KG1 (cell line): ENCODE data around the gene SORCS1.

Experiments
- DNase-seq: peaks from one replicate; lab custom pipeline; 2025; lab: John Stamatoyannopoulos, UW

Gene SORCS1

GRCh38 chr10:106741006-106741530 is 423.4 kb downstream of the SORCS1 start:
- DNase-seq: no peak

GRCh38 chr10:106740071-106740470 is 424.4 kb downstream of the SORCS1 start:
- no peak for DNase-seq

GRCh38 chr10:106734220-106734619 is 430.3 kb downstream of the SORCS1 start:
- DNase-seq: no peak

- DNase-seq: no peak
These were observed 436.3 kb downstream of the SORCS1 start for GRCh38 chr10:106728232-106728631.

- DNase-seq: no peak
These were observed 437.3 kb downstream of the SORCS1 start for GRCh38 chr10:106727170-106727569.

- DNase-seq: no peak
These were observed 442.0 kb downstream of the SORCS1 start for GRCh38 chr10:106722524-106722923.

- no peak for DNase-seq
These were observed 443.8 kb downstream of the SORCS1 start for GRCh38 chr10:106720683-106721082.

GRCh38 chr10:106716381-106716780 is 448.1 kb downstream of the SORCS1 start:
- no peak for DNase-seq

GRCh38 chr10:106714734-106715555 is 449.6 kb downstream of the SORCS1 start:
- DNase-seq: no peak

GRCh38 chr10:106713846-106714245 is 450.7 kb downstream of the SORCS1 start:
- no peak for DNase-seq

GRCh38 chr10:106712988-106713387 is 451.5 kb downstream of the SORCS1 start:
- no peak for DNase-seq

- DNase-seq: no peak
These were observed 453.1 kb downstream of the SORCS1 start for GRCh38 chr10:106711313-106711906.

GRCh38 chr10:106708506-106708905 is 456.0 kb downstream of the SORCS1 start:
- no peak for DNase-seq

- no peak for DNase-seq
These were observed 456.8 kb downstream of the SORCS1 start for GRCh38 chr10:106707657-106708056.

- DNase-seq: no peak
These were observed 458.4 kb downstream of the SORCS1 start for GRCh38 chr10:106706127-106706526.

- peak; percentile 26 for DNase-seq
These were observed 458.8 kb downstream of the SORCS1 start for GRCh38 chr10:106705681-106706100.

GRCh38 chr10:106696239-106696638 is 468.3 kb downstream of the SORCS1 start:
- DNase-seq: no peak

GRCh38 chr10:106694696-106695095 is 469.8 kb downstream of the SORCS1 start:
- DNase-seq: no peak

- DNase-seq: no peak
These were observed 482.3 kb downstream of the SORCS1 start for GRCh38 chr10:106682175-106682574.

GRCh38 chr10:106680061-106680460 is 484.4 kb downstream of the SORCS1 start:
- no peak for DNase-seq

- DNase-seq: no peak
These were observed 485.2 kb downstream of the SORCS1 start for GRCh38 chr10:106679314-106679713.

GRCh38 chr10:106672517-106673175 is 491.9 kb downstream of the SORCS1 start:
- DNase-seq: no peak

- DNase-seq: no peak
These were observed 502.8 kb downstream of the SORCS1 start for GRCh38 chr10:106661767-106662140.
